Pancreas (tissue), 10 donors: ENCODE results near the gene EXOC3L1. TPM values are rescaled to one million over a fixed set of nuclear protein-coding genes. Genes with fewer than 3 reads are reported as not detected.

ENCODE experiments used
- ATAC-seq, 4 donors: fragments of 200-7000 bp; cut with Tn5 transposase; one replicate each; pipeline versions ENCODE4 v1.8.0 to v1.9.1; 2020; ENCODE audit warnings: mild to moderate bottlenecking in 4 of 4, moderate library complexity in 4 of 4
- DNase-seq, 6 donors: peaks; one replicate each; pipeline ENCODE4 v3.0.0-alpha.2; 2020
- FAIRE-seq: peaks from 2 replicates; lab custom pipeline; 2012; peaks lifted over from hg19 to GRCh38; lab: Jason Lieb, UNC
- H3K27ac ChIP-seq, 4 donors: fragments of 200-600 bp; sonication (generic); 1 replicate in 3 of 4; 2 replicates in 1 of 4; pipeline versions ENCODE4 v1.5.0 to v1.8.0; 2020
- H3K27me3 ChIP-seq, 4 donors: fragments of 200-600 bp; one replicate each; pipeline ENCODE4 v1.8.0; 2021
- H3K36me3 ChIP-seq, 3 donors: fragments of 200-600 bp; sonication (generic) in 1 of 3; one replicate each; pipeline versions ENCODE4 v1.5.0 to v1.8.0; 2020 to 2021
- H3K4me1 ChIP-seq, 3 donors: fragments of 200-600 bp; one replicate each; pipeline ENCODE4 v1.8.0; 2021
- H3K4me3 ChIP-seq, 4 donors: fragments of 200-600 bp; sonication (generic) in 2 of 4; one replicate each; pipeline versions ENCODE4 v1.5.0 to v1.8.0; 2020 to 2021
- H3K9me3 ChIP-seq, 4 donors: fragments of 200-600 bp; one replicate each; pipeline ENCODE4 v1.8.0; 2021
- CTCF ChIP-seq, 4 donors: fragments of 200-600 bp; sonication (generic) in 3 of 4; IDR thresholded peaks; one replicate each; pipeline versions ENCODE4 v1.5.0 to v1.8.0; 2021; ENCODE audit warnings: antibody characterized with exemption in 4 of 4
- WGBS, 2 donors: extraction: QIAGEN DNeasy Blood & Tissue Kit; methylation state at CpG; one replicate each; pipeline ENCODE4 v1.1.7; 2013; 5-methylcytosine and 5-hydroxymethylcytosine counted together
- intact Hi-C, 3 donors: fragments of 100-400 bp; cut with DNase I; formaldehyde crosslinking; loops; one replicate each; pipeline versions ENCODE4 v1.11.1 to v1.14.2; 2022
- polyA plus RNA-seq, 2 donors: library from polyadenylated mRNA; stranded (reverse); fragments of 200-250 nt; gene quantifications; one replicate each; pipeline ENCODE4 v1.2.3, GENCODE V29; 2013
- total RNA-seq, 6 donors: library from RNA; stranded (reverse); fragmentation: NEBNext Ultra II Directional in 4 of 6; extraction: Animal tissue kit (Norgen Biotek cat#: 25700) in 4 of 6; gene quantifications; one replicate each; pipeline versions ENCODE4 v1.2.1 to v1.2.4, GENCODE V29; 2021 to 2023
- donor health status: healthy with polysubstance abuse.
- donor health status: DM: no; HTN: no; CAD: no; lungs with moderate emphysema.
- donor health status: DM: no; HTN: no; CAD: no.
- donor health status: control.
- donor health status: control.
- donor health status: Bipolar disorder and iron deficiency.
- donor health status: DM: yes; HTN: yes; CAD: no.
- donor health status: DM: no; HTN: no; CAD: no.
- donor health status: DM: no; HTN: no; CAD: no.
- donor health status: DM: yes; HTN: yes; CAD: no.

EXOC3L1 gene
- total and polyA plus RNA-seq, 8 donors, result 0.67 to 6.2 (median 1.5) TPM

- no peak for TF ChIP-seq CTCF (IDR thresholded peaks at IDR 0.05)
- Histone ChIP-seq H3K27ac (no peak overlapping the region), H3K4me1 (peaks cover 20 to 23% (median 23%) of the 10 kb centered on the region in 3 donors), H3K4me3 (no peak overlapping the region), H3K9me3 (no peaks in the 10 kb centered on the region), H3K27me3 (no peaks in the 10 kb centered on the region), H3K36me3 (no peaks in the 10 kb centered on the region)
- FAIRE-seq (no peak), DNase-seq (no peak), ATAC-seq (no peak)
- 85 to 87% methylated on average over 7 of the region's 7 CpGs for WGBS, 2 donors
- intact Hi-C loops, result no loop called here
Measured at GRCh38 chr16:67211674-67212073, 21.7 kb upstream of the EXOC3L1 start.

- Histone ChIP-seq H3K36me3 (no peaks in the 10 kb centered on the region), H3K27me3 (no peaks in the 10 kb centered on the region), H3K4me3 (no peak overlapping the region), H3K27ac (no peak overlapping the region), H3K9me3 (no peaks in the 10 kb centered on the region), H3K4me1 (peaks cover 20 to 23% (median 23%) of the 10 kb centered on the region in 3 donors)
- TF ChIP-seq CTCF (IDR thresholded peaks at IDR 0.05), result no peak
- WGBS, 2 donors, result 87% methylated on average over 24 to 25 of the region's 25 CpGs
- FAIRE-seq (no peak), ATAC-seq (no peak), DNase-seq (peak in 1 of 6 donors; percentile 43)
- intact Hi-C loops, result no loop called here
Measured at GRCh38 chr16:67210069-67210937, 20.4 kb upstream of the EXOC3L1 start.

GRCh38 chr16:67209565-67209964, 19.6 kb upstream of the EXOC3L1 start:
- Histone ChIP-seq H3K27ac (no peak overlapping the region), H3K4me3 (no peak overlapping the region), H3K9me3 (no peaks in the 10 kb centered on the region), H3K36me3 (no peaks in the 10 kb centered on the region), H3K27me3 (no peaks in the 10 kb centered on the region), H3K4me1 (peaks cover 16 to 19% (median 18%) of the 10 kb centered on the region in 3 donors)
- 84 to 86% methylated on average over 6 to 8 of the region's 8 CpGs for WGBS, 2 donors
- intact Hi-C loops, result no loop called here
- no peak for DNase-seq
- no peak for ATAC-seq
- no peak for FAIRE-seq
- TF ChIP-seq CTCF (IDR thresholded peaks at IDR 0.05), result no peak

- no peaks in the 10 kb centered on the region for H3K9me3 ChIP-seq
- H3K36me3 ChIP-seq, result peaks cover 0 to 7% (median 0%) of the 10 kb centered on the region in 3 donors
- H3K4me1 ChIP-seq, result peaks cover 3 to 6% (median 5%) of the 10 kb centered on the region in 3 donors
- no peaks in the 10 kb centered on the region for H3K27me3 ChIP-seq
- no peak overlapping the region for H3K4me3 ChIP-seq
- DNase-seq (no peak), ATAC-seq (no peak), FAIRE-seq (no peak)
- intact Hi-C loops, result no loop called here
- WGBS, 2 donors, result 77 to 85% methylated on average over 11 of the region's 11 CpGs
- TF ChIP-seq CTCF (IDR thresholded peaks at IDR 0.05), result no peak
- no peak overlapping the region for H3K27ac ChIP-seq
Measured at GRCh38 chr16:67208154-67208896, 18.4 kb upstream of the EXOC3L1 start.
